Mesodermal cell (in vitro differentiated cells): ENCODE data around the gene PTPN7. TPM values are rescaled to one million over a fixed set of nuclear protein-coding genes. Genes with fewer than 3 reads are reported as not detected.

Experiments used
- H3K27ac ChIP-seq: 2 replicates; pipeline ENCODE4 v1.7.0; 2013; ENCODE audit warnings: mild to moderate bottlenecking, low read depth, low read length, moderate library complexity; ENCODE audit not compliant: severe bottlenecking
- H3K36me3 ChIP-seq: 2 replicates; pipeline ENCODE4 v1.7.1; 2013; ENCODE audit warnings: mild to moderate bottlenecking, low read length, moderate library complexity; ENCODE audit not compliant: control insufficient read depth, insufficient read depth
- H3K4me1 ChIP-seq: one replicate; pipeline ENCODE4 v1.7.1; 2013; ENCODE audit warnings: mild to moderate bottlenecking, low read length; ENCODE audit not compliant: insufficient read depth, control insufficient read depth, poor library complexity, severe bottlenecking
- H3K4me3 ChIP-seq: 2 replicates; pipeline ENCODE4 v1.7.0; 2013; ENCODE audit warnings: low read length, control low read depth, mild to moderate bottlenecking; ENCODE audit not compliant: insufficient read depth, poor library complexity, severe bottlenecking; ENCODE audit errors: extremely low read depth
- H3K9me3 ChIP-seq: 2 replicates; pipeline ENCODE4 v1.7.1; 2013; ENCODE audit warnings: mild to moderate bottlenecking, low read length, moderate library complexity; ENCODE audit not compliant: control insufficient read depth
- WGBS, 2 experiments: methylation state at CpG; one replicate each; pipeline ENCODE4 v1.1.5; 2013; ENCODE audit warnings: missing lambda C conversion rate in 2 of 2; ENCODE audit not compliant: insufficient coverage in 2 of 2; 5-methylcytosine and 5-hydroxymethylcytosine counted together
- polyA plus RNA-seq, 2 experiments: library from polyadenylated mRNA; stranded (reverse); fragments of 50-300 nt; gene quantifications; one replicate each; pipeline ENCODE4 v1.2.3, GENCODE V29; 2013

Gene PTPN7
- polyA plus RNA-seq (2013, experiment 1 of 2): 0.74 TPM
- polyA plus RNA-seq (2013, experiment 2 of 2): 0.51 TPM

DNA sequence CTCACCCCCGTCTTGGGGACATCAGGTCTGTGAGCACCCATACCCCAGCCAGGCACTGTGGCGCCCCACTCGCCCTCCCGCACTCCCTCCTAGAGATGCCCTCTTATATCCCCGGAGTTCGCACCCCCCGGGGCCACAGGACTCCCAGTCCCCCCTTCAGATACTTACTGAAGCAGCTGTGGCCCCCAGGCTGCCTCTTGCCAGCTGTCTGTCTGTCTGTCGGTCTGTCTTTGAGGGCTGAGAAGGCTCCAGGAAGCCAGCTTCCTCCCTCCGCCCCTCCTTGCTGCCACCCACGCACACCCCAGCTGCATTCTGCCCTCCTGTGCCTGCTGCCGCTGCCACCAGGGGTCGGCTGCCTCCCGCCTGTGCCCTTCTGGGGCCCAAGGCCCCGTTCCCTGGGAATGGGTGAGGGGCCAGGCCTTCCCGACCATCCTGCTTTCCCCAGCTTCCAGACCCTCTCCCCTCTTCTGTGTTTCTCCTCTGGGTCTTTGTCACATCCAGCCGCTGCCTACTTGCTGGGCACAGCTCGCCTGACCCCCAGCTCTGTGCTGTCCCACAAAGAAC is at the start of gene PTPN7:
PTPN7 (minus strand) TSS at position 226 of the 564 bp plus-strand sequence. CDS start 1,200 bp downstream, outside the sequence.
- Histone ChIP-seq H3K4me3 (no peak within 1 kb of the TSS), H3K9me3 (no peaks in the 10 kb centered on the region), H3K36me3 (no peaks in the 10 kb centered on the region), H3K4me1 (peaks cover 43% of the 10 kb centered on the region), H3K27ac (no peak within 1 kb of the TSS)
- 77 to 87% methylated on average over 8 to 17 of the region's 17 CpGs for WGBS, 2 experiments

GRCh38 chr1:202208351-202208857 is 48.0 kb upstream of the PTPN7 start:
- H3K4me1 ChIP-seq: no peaks in the 10 kb centered on the region
- WGBS, 2 experiments: 83 to 92% methylated on average over 3 to 10 of the region's 11 CpGs
- H3K9me3 ChIP-seq: no peaks in the 10 kb centered on the region
- H3K4me3 ChIP-seq: no peak overlapping the region
- no peak overlapping the region for H3K27ac ChIP-seq
- H3K36me3 ChIP-seq: no peaks in the 10 kb centered on the region

DNA sequence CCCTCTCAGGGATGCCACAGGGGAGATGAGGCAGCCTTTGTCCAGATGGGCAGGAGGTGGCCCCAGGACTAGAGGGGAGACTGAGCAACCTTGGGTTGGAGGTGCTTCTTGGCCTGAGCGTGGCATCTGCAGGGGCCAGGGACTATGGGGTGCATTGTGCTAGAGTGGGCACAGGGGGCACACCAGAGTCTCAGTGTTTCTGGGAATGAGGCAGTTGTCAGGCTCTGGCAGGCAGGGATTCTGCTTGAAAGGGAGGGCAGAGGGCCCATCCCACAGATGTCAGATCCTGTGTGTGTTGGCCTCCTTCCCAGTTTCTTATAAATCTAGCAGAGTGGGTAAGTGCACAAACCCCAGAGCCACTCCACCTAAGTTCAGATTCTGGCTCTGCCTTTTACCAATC is 46.9 kb upstream of the PTPN7 start:
- no CpG with 5 or more reads among the region's 1 CpG for WGBS, 2 experiments
- no peaks in the 10 kb centered on the region for H3K36me3 ChIP-seq

GRCh38 chr1:202205523-202206190 is 45.3 kb upstream of the PTPN7 start:
- Histone ChIP-seq H3K36me3 (no peaks in the 10 kb centered on the region), H3K27ac (no peak overlapping the region), H3K4me1 (no peaks in the 10 kb centered on the region), H3K4me3 (no peak overlapping the region), H3K9me3 (no peaks in the 10 kb centered on the region)
- WGBS, 2 experiments: 82 to 90% methylated on average over 3 of the region's 5 CpGs

More for the DNA sequence above, 46.9 kb upstream of the PTPN7 start:
- Histone ChIP-seq H3K9me3 (no peaks in the 10 kb centered on the region), H3K4me1 (no peaks in the 10 kb centered on the region), H3K27ac (no peak overlapping the region), H3K4me3 (no peak overlapping the region)

GRCh38 chr1:202204065-202204464 is 43.7 kb upstream of the PTPN7 start:
- Histone ChIP-seq H3K36me3 (no peaks in the 10 kb centered on the region), H3K9me3 (no peaks in the 10 kb centered on the region), H3K4me3 (no peak overlapping the region), H3K4me1 (no peaks in the 10 kb centered on the region), H3K27ac (no peak overlapping the region)
- WGBS, 2 experiments: 60 to 80% methylated on average over 1 of the region's 1 CpG

- Histone ChIP-seq H3K9me3 (no peaks in the 10 kb centered on the region), H3K4me1 (no peaks in the 10 kb centered on the region), H3K27ac (no peak overlapping the region), H3K4me3 (no peak overlapping the region), H3K36me3 (no peaks in the 10 kb centered on the region)
- 85 to 94% methylated on average over 10 to 12 of the region's 13 CpGs for WGBS, 2 experiments
Measured at GRCh38 chr1:202203238-202204039, 43.0 kb upstream of the PTPN7 start.

- Histone ChIP-seq H3K4me1 (no peaks in the 10 kb centered on the region), H3K9me3 (no peaks in the 10 kb centered on the region), H3K36me3 (no peaks in the 10 kb centered on the region), H3K27ac (no peak overlapping the region), H3K4me3 (no peak overlapping the region)
- WGBS, 2 experiments: 94% methylated on average over 3 of the region's 7 CpGs
Measured at GRCh38 chr1:202202500-202203168, 42.2 kb upstream of the PTPN7 start.

DNA sequence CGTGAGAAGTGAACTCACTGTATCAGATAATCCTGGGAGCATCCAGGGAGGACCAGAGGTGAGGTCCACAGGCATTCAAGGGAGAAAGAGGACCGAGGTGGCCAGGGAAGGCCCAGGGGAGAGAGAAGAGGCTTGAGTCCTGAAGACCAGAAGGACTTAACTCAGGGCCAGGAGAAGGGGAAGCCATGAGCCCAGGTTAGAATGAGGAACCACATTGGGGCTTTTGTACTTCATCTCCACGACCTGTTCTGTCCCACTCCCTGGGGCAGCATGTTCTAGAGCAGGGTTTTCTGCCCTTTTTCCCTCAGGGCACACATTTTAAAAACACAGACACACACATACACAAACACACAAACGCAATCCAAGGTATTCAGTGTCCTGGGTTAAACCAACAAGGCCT is 41.6 kb upstream of the PTPN7 start:
- no peak overlapping the region for H3K4me3 ChIP-seq
- no peaks in the 10 kb centered on the region for H3K9me3 ChIP-seq
- H3K36me3 ChIP-seq: no peaks in the 10 kb centered on the region
- no peak overlapping the region for H3K27ac ChIP-seq
- H3K4me1 ChIP-seq: no peaks in the 10 kb centered on the region
- WGBS, 2 experiments: 84 to 85% methylated on average over 3 to 4 of the region's 4 CpGs

- Histone ChIP-seq H3K4me3 (no peak overlapping the region), H3K27ac (no peak overlapping the region), H3K9me3 (no peaks in the 10 kb centered on the region), H3K36me3 (no peaks in the 10 kb centered on the region), H3K4me1 (no peaks in the 10 kb centered on the region)
- 100% methylated on average over 1 of the region's 3 CpGs; no CpG with 5 or more reads in 1 of the 2 experiments for WGBS, 2 experiments
Measured at GRCh38 chr1:202201266-202201665, 40.9 kb upstream of the PTPN7 start.

DNA sequence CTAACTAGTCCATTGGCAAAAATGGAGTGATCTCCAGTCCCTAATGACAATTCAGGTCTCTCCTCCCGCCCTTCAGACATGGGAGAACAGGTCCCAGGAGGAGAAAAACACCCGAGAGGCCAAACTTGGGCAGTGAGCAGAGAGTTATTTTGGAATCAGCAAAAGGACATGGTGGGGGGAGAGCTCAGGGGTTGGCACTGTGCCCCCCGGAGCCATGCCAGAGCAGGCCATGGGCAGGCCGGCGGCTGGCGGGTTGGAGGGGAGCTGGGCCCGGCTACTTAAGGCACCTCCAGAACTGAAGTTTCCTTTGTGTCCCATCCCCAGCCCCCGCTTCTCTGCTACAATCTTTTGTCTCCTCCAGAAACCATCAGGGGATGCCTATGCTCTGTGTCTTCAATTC is 40.3 kb upstream of the PTPN7 start:
- Histone ChIP-seq H3K27ac (no peak overlapping the region), H3K36me3 (no peaks in the 10 kb centered on the region), H3K4me1 (no peaks in the 10 kb centered on the region), H3K9me3 (no peaks in the 10 kb centered on the region), H3K4me3 (no peak overlapping the region)
- WGBS, 2 experiments: 91 to 96% methylated on average over 7 to 8 of the region's 8 CpGs
